Suprapubic skin (tissue), 4 donors: ENCODE measurements around the gene CTDSP2. TPM values are rescaled to one million over a fixed set of nuclear protein-coding genes. Genes with fewer than 3 reads are reported as not detected.

Source experiments
- DNase-seq, 2 donors: peaks; one replicate each; pipeline ENCODE4 v3.0.0-alpha.2; 2019; ENCODE audit warnings: low spot score in 2 of 2
- H3K27ac ChIP-seq: fragments of 200-600 bp; sonication (generic); one replicate; pipeline ENCODE4 v1.5.1; 2019
- H3K27me3 ChIP-seq: fragments of 200-600 bp; sonication (generic); one replicate; pipeline ENCODE4 v1.5.1; 2019
- H3K36me3 ChIP-seq: fragments of 200-600 bp; sonication (generic); one replicate; pipeline ENCODE4 v1.5.1; 2019
- H3K4me1 ChIP-seq: fragments of 200-600 bp; sonication (generic); one replicate; pipeline ENCODE4 v1.5.1; 2019
- H3K4me3 ChIP-seq: fragments of 200-600 bp; sonication (generic); one replicate; pipeline ENCODE4 v1.5.1; 2019; ENCODE audit warnings: mild to moderate bottlenecking
- H3K9me3 ChIP-seq: fragments of 200-600 bp; sonication (generic); one replicate; pipeline ENCODE4 v1.5.1; 2019
- EP300 ChIP-seq: sonication (generic); formaldehyde crosslinking; IDR thresholded peaks from one replicate; pipeline ENCODE4 v1.6.1; 2017; ENCODE audit warnings: antibody characterized with exemption
- POLR2A ChIP-seq, 2 donors: fragments of 450-650 bp; IDR thresholded peaks; one replicate each; pipeline ENCODE4 v1.6.1; 2017; ENCODE audit warnings: antibody characterized with exemption in 2 of 2, mild to moderate bottlenecking in 2 of 2, moderate library complexity in 2 of 2
- POLR2AphosphoS5 ChIP-seq, 3 donors: sonication (generic); formaldehyde crosslinking; IDR thresholded peaks; one replicate each; pipeline ENCODE4 v1.6.1; 2017; ENCODE audit warnings: antibody characterized with exemption in 3 of 3
- WGBS: methylation state at CpG from one replicate; pipeline ENCODE4 v1.1.5; 2018; 5-methylcytosine and 5-hydroxymethylcytosine counted together
- total RNA-seq, 4 donors: library from RNA; depleted of rRNA; stranded (reverse); fragments of >200 nt; gene quantifications; one replicate each; pipeline ENCODE4 v1.1.0, GENCODE V29; 2016
- TF ChIP-seq, protein P1 (sequence below), 2 donors: fragments of 200-600 bp in 1 of 2; fragments of 450-650 bp in 1 of 2; sonication (generic) in 1 of 2; IDR thresholded peaks; one replicate each; pipeline ENCODE4 v1.5.1; 2016 to 2019; ENCODE audit warnings: antibody characterized with exemption in 2 of 2, mild to moderate bottlenecking in 1 of 2, moderate library complexity in 1 of 2

CTDSP2 gene
- total RNA-seq, 4 donors from 2014 or later, result 147 to 240 (median 215) TPM

DNA sequence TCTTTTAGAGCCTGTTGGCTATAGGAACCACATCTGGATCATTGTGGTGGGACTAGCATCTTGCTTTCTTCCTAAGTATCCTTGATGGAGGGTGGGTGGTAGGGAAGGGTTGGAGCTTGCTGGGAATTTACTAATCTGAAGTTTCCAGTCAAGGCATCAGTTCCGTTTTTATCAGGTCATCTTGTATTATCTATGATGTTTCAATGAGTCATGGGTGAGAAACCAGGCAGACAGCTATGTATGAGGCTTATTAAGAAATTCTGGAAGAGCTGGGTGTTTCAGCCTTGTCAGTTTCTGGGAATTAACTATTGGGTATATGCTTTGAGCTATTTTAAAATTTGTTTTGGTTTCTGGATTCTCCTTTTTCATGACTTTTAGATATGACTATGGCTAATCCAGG lies 52.6 kb downstream of the CTDSP2 start:
- Histone ChIP-seq H3K4me1 (peaks cover 15% of the 10 kb centered on the region), H3K27me3 (no peaks in the 10 kb centered on the region), H3K36me3 (peaks cover 79% of the 10 kb centered on the region), H3K27ac (no peak overlapping the region), H3K4me3 (no peak overlapping the region), H3K9me3 (no peaks in the 10 kb centered on the region)
- TF ChIP-seq EP300 (no peak), POLR2A (IDR thresholded peaks at IDR 0.05) (no peak), POLR2AphosphoS5 (IDR thresholded peaks at IDR 0.05) (no peak)
- TF ChIP-seq, protein P1, sequence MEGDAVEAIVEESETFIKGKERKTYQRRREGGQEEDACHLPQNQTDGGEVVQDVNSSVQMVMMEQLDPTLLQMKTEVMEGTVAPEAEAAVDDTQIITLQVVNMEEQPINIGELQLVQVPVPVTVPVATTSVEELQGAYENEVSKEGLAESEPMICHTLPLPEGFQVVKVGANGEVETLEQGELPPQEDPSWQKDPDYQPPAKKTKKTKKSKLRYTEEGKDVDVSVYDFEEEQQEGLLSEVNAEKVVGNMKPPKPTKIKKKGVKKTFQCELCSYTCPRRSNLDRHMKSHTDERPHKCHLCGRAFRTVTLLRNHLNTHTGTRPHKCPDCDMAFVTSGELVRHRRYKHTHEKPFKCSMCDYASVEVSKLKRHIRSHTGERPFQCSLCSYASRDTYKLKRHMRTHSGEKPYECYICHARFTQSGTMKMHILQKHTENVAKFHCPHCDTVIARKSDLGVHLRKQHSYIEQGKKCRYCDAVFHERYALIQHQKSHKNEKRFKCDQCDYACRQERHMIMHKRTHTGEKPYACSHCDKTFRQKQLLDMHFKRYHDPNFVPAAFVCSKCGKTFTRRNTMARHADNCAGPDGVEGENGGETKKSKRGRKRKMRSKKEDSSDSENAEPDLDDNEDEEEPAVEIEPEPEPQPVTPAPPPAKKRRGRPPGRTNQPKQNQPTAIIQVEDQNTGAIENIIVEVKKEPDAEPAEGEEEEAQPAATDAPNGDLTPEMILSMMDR (IDR thresholded peaks at IDR 0.05), result no peak
- no peak for DNase-seq
- WGBS, result 56% methylated on average over 1 of the region's 1 CpG

DNA sequence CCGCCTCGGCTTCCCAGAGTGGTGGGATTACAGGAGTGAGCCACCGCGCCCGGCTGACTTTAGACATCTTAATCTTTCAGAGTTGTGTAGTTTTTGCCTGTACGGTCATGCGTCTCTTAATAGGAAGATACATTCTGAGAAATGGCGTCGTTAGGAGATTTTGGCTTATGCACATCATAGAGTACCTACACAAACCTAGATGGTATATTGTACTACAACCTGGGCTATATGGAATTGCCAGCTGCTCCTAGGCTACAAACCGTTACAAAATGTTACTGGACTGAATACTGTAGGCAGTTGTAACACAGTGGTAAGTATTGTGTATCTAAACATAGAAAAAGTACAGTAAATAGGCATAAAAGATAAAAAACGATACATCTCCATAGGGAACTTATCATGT lies 62.7 kb downstream of the CTDSP2 start:
- Histone ChIP-seq H3K27ac (no peak overlapping the region), H3K4me3 (peak overlapping the region; percentile 93), H3K27me3 (no peaks in the 10 kb centered on the region), H3K9me3 (no peaks in the 10 kb centered on the region), H3K4me1 (peaks cover 23% of the 10 kb centered on the region), H3K36me3 (peaks cover 30% of the 10 kb centered on the region)
- WGBS, result 92% methylated on average over 11 of the region's 11 CpGs
- DNase-seq, result no peak
- TF ChIP-seq, protein P1 (IDR thresholded peaks at IDR 0.05), result no peak
- TF ChIP-seq POLR2AphosphoS5 (IDR thresholded peaks at IDR 0.05), result no peak
- TF ChIP-seq EP300, result no peak
- TF ChIP-seq POLR2A (IDR thresholded peaks at IDR 0.05), result no peak

DNA sequence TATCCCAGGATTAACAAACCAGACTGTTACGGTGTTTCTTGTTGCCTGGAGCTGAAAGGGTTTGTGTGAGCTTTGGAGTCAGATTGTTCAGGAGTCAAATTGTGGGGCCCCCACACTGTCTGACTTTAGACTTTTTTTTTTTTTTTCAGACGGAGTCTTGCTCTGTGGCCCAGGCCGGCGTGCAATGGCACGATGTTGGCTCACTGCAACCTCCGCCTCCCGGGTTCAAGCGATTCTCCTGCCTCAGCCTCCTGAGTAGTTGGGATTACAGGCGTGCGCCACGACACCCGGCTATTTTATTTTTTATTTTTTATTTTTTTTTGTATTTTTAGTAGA lies 63.1 kb downstream of the CTDSP2 start:
- Histone ChIP-seq H3K4me3 (peak overlapping the region; percentile 93), H3K4me1 (peaks cover 23% of the 10 kb centered on the region), H3K27me3 (no peaks in the 10 kb centered on the region), H3K27ac (no peak overlapping the region), H3K9me3 (no peaks in the 10 kb centered on the region), H3K36me3 (peaks cover 28% of the 10 kb centered on the region)
- TF ChIP-seq, protein P1 (IDR thresholded peaks at IDR 0.05), result no peak
- TF ChIP-seq EP300 (no peak), POLR2AphosphoS5 (IDR thresholded peaks at IDR 0.05) (no peak), POLR2A (IDR thresholded peaks at IDR 0.05) (no peak)
- no peak for DNase-seq
- 80% methylated on average over 12 of the region's 12 CpGs for WGBS

DNA sequence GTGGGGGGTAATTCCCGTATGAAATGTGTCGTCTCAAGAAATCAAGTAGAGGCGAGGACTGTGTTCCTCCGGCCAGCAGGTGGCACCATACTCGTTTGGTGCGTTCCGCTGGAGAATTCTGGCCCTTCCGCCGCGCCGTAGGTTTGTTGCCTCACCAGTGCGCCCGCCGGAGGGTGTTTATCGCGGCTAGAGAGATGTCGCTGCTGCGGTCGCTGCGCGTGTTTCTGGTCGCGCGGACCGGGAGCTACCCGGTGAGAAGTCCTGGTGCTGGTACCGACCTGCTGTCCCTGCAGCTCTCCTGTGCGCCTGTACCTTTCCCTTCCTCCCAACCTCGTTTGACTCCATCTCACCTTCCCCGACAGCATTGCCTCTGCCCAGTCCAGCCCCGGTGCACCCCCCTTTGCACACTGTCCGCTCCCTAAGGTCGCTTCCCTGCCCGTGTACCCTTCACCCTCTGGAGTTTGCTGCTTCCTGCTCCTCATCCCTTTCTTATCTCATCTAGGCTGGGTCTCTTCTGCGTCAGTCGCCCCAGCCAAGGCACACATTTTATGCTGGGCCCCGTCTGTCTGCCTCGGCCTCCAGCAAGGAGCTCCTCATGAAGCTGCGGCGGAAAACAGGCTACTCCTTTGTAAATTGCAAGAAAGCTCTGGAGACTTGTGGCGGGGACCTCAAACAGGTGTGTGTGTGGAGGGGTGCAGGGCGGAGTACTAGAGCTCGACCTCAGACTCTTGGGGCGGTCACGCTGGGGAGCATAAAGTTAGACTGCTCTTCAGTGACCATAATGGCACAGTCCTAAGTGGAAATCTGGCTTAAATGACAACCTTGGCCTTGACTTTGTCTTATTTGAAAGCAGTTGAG lies 63.7 kb downstream of the CTDSP2 start, which contains the start of gene TSFM:
Gene TSFM, plus strand, starts transcription at position 180 of the 858 bp plus-strand sequence. Its CDS starts 15 bp downstream, at position 195.
- DNase-seq, result peak; percentile 98 to 99

DNA sequence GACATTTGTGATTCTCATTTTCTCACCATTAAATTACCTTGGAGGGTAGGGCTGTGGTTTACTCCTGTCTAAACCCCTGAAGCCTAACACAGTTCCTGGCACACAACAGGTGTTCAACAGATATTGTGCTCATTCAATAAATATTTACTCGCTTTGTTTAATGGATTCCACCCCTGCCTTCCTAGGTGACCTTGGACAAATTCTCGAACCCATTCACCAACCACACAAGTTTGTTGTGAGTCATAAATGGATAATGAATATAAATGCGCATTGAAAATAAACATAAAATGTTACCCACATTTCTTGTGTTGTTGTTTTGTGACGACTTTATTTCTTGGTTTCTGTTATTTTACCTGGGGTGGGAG lies 64.3 kb downstream of the CTDSP2 start:
- Histone ChIP-seq H3K36me3 (peaks cover 24% of the 10 kb centered on the region), H3K27me3 (no peaks in the 10 kb centered on the region), H3K9me3 (no peaks in the 10 kb centered on the region), H3K4me3 (peak overlapping the region; percentile 93), H3K27ac (no peak overlapping the region), H3K4me1 (peaks cover 23% of the 10 kb centered on the region)
- no peak for DNase-seq
- no peak for TF ChIP-seq EP300
- TF ChIP-seq, protein P1 (IDR thresholded peaks at IDR 0.05), result no peak
- no peak for TF ChIP-seq POLR2A (IDR thresholded peaks at IDR 0.05)
- TF ChIP-seq POLR2AphosphoS5 (IDR thresholded peaks at IDR 0.05), result no peak
- WGBS, result 19% methylated on average over 4 of the region's 4 CpGs

More for the DNA sequence above, 63.7 kb downstream of the CTDSP2 start, which contains the start of gene TSFM:
- H3K9me3 ChIP-seq, result no peaks in the 10 kb centered on the region
- H3K36me3 ChIP-seq, result peaks cover 28% of the 10 kb centered on the region
- peaks cover 23% of the 10 kb centered on the region for H3K4me1 ChIP-seq
- under 1% methylated on average over 45 of the region's 45 CpGs for WGBS
- H3K4me3 ChIP-seq, result peak within 1 kb of the TSS; percentile 93
- H3K27me3 ChIP-seq, result no peaks in the 10 kb centered on the region
- TF ChIP-seq EP300, result no peak
- peak; percentile 74 to 99 (median 89) for TF ChIP-seq POLR2AphosphoS5 (IDR thresholded peaks at IDR 0.05)
- TF ChIP-seq, protein P1 (IDR thresholded peaks at IDR 0.05), result peak; percentile 81 to 98
- TF ChIP-seq POLR2A (IDR thresholded peaks at IDR 0.05), result peak in 1 of 2 donors; percentile 51
- H3K27ac ChIP-seq, result peak within 1 kb of the TSS; percentile 85
